Stimulated activated CD4-positive, alpha-beta T cell treated with anti-CD3 and anti-CD28 coated beads, Interleukin-15, amount 100 ng/mL, for 48 hours (primary cell): ENCODE results near the gene SPATC1L.
"Not testable (repeated sequence)": the region's sequence is repeated elsewhere in the genome, so short reads cannot be mapped to it uniquely, and the experiment has no call there.

ENCODE experiments used
- DNase-seq, 2 donors: peaks; one replicate each; pipeline ENCODE4 v3.0.0-alpha.2; 2020; ENCODE audit warnings: low read depth in 2 of 2

The SPATC1L gene

DNA sequence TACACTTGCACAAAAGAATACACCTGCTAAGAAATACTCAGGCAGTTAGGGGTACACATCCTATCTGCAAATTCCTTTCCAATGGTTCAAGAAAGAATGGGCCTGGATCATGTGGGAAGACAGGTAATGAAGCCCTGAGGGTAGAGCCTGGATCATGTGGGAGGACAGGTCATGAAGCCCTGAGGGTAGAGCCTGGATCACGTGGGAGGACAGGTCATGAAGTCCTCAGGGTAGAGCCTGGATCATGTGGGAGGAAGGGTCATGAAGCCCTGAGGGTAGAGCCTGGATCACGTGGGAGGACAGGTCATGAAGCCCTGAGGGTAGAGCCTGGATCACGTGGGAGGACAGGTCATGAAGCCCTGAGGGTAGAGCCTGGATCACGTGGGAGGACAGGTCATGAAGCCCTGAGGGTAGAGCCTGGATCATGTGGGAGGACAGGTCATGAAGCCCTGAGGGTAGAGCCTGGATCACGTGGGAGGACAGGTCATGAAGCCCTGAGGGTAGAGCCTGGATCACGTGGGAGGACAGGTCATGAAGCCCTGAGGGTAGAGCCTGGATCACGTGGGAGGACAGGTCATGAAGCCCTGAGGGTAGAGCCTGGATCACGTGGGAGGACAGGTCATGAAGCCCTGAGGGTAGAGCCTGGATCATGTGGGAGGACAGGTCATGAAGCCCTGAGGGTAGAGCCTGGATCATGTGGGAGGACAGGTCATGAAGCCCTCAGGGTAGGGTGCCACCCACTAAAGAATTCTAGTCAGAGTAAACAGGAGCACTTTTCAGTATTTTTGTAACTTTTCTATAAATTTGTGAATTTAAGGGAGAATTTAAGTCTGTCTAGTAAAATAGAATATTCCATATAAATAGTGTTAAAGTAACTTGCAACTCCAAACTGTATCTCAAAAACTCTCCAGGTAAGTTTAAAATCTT is 16.9 kb upstream of the SPATC1L start:
- DNase-seq, result not testable (repeated sequence)

DNA sequence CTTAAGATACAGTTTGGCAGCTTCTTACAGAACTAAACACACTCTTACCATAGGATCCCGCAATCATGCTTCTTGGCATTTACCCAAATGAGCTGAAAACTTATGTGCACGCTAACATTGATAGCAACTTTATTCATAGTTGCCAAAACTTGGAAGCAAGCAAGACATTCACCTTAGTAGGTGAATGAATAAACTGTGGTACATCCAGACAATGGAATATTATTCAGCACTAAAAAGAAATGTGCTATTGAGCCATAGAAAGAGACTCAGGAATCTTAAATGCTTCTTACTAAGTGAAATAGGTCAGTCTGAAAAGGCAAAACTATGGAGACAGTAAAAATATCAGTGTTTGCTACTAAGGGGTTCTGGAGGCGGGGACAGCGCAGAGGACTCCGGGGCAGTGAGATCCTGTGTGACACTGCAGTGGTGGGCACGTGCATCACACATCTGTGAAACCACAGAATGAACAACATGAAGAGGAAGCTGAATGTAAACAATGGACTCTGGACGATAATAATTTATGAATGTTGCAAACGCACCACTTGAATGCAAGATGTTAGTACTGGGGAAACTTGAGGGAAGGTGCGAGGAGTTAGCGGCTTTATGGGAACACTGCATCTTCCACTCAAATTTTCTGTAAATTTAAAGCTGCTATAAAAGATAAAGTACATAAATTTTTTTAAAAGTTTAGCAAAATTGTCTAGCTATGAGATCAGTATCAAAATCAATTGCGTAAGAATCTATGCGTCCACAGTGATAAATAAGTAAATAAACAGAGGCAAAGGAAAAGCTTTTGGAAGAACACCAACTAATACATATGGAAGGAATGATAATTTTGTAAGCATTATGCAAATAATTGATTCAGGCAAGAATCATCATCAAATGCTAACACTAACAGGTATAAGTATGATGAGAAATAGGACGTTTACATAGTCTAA is 15.4 kb upstream of the SPATC1L start:
- DNase-seq, result no peak

DNA sequence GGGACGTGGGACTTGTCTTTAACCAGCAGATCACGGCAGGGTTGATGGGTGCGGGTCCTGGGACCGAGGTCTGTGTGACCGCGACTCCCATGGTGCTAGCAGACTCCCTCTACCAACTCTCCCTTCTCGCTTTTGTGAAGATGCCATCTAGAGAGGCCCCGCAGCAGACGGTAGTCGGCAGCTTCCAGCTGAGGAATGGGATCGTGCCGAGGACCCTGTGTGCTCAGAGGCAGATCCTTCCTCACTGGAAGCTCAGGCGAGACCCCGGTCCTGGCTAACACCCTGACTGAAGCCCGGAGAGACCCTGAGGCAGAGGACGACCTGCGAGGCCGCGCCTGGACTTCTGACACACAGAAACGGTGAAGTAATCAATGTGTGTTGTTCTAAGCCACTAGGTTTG is 12.5 kb upstream of the SPATC1L start:
- DNase-seq, result no peak

DNA sequence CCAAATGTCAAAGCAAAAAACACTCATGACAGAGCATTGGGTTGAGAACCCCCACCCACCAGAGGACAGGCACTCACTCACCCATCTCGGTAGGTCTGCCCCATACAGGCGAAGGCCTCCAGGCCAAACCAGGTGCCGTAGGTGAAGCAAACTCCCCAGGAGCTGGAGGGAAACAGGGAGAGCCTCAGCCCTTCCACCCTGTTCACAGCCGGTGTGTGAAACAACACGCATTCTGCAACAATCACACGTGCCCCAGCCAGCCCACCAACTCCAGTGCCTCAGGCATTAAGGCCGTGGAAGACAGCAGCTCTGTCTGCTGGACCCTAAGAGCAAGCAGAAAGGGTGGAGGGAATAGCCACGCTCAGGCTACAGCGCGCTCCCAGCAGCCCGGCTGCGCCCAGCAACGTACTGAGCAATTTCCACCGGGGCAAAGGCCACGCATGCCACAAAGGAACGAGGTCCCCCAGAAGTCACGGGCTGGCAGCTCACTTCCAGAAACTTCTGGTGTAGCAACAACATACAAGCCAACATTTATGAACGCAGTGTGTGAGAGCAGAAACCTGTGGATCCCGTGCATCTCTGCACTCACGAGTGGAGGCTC is 11.4 kb upstream of the SPATC1L start:
- DNase-seq, result no peak

DNA sequence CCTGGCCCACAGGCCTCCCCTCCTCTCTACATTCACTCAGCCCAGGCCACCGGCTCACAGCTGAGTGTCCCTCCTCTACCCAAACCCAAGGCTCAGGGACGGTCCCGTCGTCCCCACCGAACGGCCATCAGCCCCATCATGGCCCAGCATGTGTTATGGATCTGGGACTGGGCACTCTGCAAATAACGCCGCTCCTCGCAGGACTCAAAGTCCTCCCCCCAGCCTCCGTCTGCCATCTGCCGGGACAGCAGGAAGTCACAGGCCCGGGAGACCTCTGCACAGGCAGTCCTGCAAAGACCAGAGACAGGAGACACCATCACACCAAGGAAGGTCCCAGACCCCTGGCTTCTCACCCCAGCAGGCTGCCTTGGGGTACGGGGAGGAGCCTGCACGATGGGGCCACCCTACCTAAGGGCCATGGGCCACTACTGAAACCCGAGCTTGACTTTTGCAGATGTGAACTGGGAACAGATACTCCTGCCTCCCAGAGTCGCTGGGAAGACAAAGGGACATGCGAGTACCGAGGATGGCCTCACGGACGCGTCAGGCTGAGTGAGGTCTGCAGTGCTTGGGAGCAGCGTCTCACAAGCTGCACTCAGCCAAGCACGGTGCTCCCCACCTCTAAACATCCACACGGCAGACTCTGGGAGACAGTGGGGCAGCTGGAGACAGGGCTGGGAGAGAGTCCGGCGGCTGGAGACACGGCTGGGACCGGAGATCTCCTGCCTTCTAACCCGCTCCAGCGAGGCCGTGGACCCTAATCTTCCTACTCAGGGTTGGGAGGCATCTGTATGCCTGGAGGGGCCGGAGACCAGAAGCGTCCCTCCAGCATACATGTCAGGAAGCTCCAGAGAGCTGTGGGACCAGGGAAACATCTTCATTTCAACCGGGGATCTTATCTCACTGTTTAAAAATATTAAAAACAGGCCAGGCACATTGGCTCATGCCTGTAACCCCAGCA is 10.4 kb upstream of the SPATC1L start:
- DNase-seq, result no peak

DNA sequence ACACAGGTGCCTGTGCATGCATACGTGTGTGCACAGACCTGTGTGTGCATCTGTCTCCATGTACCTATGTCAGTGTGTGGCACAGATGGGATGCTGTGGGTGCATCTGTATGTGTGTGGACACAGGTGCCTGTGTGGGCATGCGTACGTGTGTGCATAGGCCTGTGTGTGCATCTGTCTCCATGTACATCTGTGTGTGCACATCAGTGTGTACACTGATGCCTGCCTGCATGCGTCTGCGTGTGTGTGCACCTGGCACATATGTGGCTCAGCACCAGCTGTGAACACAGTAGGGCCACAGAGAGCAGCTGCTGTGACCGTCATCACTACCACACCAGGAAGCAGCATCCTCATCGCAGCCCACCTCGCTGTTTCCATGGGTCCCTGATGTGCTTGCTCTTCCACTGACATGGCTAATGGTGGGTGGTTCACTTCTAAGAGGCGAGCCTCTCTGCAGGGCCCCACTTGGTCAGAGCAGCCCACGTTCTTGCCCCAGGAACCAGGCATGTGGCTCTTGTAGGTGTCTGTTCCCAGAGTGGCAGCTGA is 9.6 kb upstream of the SPATC1L start:
- no peak for DNase-seq

DNA sequence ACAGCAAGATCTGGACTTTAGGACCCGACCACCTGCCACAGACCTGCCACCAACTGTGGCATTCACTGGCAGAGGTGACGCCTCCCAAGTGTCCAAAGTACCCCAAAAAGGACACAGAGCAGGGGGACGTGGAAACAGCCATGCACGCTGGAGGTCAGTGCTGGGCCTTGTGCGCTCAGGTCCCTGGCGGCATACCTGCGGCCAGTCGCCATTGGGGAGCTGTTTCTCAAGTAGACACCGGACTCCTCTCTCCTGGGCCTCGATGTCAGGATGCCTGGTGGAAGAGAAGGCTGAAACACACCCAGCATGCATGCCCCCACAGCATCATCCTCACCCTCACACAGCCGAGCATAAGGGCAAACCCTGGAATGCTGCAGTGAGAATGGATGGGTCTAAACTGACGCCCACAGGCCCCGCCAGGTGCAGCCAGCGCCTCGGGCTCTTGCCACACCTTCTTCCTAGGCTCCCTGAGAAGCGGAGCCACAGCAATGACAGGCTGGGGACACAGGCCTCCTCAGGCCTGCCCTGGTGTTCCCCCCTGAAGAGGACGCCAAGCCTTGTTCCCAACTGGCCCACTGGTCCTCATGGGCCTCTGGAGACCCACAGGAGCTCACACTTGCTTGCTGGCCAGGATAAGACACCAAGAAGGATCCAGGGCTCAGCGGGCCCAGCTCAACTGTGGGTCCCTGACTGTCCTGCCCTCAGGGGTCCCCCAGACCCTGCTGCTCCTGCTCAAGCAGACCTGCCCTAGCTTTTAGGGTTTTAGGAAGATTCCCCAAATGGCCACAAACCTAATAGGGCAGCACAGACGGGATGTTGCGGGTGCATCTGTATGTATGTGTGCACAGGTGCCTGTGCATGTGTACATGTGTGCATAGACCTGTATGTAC is 7.7 kb upstream of the SPATC1L start:
- DNase-seq, result no peak

DNA sequence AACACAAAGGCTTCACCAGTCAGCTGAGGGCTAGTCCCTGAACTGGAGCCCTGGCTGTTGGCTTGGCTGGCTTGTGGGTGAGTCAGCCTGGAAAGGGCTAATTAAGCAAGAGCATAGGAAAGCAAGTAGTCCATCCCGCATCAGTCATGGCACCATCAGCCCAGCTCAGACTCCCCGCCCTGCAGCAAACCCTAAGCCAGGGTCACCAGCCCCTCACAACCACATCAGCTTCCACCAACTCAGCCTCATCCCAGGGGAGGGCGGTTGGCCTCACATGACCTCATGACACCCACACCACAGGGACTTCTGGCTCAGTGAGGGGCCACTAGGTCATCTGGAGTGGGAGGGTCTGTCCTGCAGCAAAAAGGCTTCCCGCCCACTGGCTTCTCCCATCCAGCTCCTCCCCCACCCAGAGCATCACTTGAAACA is 7.0 kb upstream of the SPATC1L start:
- DNase-seq, result no peak

DNA sequence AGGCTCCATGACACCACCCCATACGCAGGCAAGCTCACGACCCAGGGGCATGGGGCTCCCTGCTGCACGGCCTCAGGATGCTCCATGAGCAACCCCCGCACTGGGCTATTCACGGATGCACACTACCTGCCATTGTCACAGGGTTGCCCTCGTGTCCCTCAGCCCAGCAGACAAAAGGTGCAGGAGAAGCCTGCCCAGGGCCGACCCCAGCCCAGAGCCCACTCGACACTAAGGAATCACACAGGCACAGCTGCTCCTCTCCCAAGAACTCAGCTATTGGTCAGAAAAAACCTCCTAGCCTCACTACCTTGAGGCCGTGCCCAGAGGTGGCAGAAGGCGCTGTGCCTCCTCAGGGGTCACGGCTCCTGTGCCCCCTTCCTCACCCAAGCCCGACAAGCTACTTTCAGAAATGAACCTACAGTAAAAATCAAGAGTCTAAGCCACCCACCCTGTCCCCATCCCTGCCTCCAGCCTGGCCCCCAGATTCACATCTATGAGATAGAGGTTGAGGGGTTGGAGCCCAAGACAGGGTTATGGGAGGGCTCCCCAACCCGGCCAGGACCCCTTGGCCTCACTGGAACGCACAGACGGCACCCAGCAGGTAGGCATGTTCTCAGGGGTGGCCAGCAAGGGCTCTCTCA is 6.4 kb upstream of the SPATC1L start:
- DNase-seq, result no peak

DNA sequence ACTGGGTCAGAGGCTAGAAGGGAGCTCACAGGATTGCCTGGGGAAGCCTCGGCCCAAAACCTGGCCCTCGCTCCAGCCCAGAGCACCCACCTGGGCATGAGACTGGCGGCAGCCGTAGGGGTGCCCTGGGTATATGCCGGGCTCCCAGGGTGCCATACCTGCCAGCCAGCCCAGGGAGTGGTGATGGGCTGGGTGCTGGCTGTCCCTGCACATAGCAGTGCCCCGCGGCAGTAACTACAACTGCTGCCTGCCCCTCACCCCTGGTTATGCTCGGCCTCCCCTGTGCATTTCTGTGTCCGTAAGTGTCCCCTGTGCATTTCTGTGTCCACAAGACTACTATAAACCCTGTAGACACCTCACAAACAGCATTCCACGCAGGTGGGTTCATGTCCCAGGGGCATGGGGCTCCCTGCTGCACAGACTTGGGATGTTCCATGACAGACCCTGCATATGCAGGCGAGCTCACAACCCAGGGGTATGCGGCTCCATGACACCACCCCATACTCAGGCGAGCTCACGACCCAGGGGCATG is 5.8 kb upstream of the SPATC1L start:
- DNase-seq, result no peak

DNA sequence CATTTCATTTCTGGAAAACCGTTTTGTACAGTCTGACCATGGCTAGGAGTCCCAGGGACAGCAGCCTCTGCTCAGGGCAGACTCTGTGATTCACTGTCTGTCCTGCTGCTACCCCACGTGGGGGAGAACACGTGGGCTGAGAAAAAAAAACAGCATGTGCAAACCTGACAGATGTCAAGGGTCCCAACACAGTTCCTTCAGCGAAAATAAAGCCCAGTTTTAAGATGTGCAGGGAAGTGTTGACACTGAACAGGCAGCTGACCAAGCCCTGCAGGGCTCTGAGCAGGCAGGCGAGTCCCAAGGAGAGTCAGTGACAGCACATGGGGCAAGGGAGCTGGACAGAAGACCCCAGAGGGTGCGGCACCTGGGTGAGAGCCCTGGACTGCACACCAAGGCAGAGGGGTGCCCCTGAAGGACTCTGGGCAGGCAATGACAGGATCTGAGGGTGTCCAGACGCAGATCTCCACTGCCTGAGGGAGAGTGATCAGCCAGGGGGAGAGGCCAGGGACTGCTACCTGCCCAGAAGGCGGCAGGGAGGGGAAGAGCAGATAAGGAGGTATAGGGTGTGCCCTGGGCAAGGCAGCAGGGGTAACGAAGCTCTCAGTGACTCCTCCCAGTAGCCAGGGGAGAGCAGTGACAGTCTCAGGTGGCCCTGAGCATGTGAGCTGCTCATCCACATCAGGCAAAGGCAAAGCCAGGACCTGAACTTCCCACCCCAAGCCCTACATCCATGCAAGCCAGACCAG is 5.1 kb upstream of the SPATC1L start:
- no peak for DNase-seq

DNA sequence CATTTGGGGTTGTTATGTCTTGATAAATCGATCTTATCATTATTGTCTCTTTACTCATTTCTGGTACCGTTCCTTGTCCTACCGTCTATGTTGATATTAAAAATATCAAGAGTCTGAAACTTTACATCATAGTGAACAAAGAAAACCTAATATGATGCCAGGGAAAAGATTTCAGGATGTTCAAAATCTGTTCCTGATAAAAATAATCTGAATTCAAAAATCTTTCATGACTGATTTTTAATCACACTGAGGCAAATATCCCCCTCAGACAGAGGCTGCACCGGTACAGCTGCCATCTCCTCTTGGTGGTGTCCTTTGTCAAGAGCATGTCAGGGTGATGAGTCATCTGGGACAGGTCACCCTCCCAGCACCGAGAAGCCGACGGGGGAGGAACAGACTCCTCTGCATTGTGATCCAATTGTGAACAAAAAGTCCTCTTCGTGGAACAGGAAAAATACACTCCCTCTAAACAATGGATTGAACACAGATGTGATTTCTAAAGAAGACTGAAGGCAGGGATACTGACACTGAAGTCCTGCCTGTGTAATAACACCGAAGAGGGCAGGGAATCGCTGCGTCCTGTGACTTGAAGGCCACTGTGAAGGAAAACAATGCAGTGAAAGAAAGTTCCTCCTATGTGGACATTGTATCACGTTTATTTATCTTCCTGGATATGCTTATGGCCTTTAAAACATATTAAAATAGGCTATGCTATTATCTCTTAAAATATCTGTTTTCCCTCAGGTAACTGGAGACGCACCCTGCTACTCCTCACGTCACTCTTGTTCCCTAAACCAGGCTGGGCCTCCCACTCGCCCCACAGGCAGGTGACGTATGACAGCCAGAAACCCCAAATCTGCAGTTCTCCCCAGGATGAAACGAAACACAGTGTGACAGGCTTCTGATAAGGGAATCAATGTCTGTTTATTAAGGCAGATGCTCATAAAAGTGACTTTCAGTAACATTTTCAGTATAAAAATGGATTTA is 4.3 kb upstream of the SPATC1L start:
- no peak for DNase-seq

DNA sequence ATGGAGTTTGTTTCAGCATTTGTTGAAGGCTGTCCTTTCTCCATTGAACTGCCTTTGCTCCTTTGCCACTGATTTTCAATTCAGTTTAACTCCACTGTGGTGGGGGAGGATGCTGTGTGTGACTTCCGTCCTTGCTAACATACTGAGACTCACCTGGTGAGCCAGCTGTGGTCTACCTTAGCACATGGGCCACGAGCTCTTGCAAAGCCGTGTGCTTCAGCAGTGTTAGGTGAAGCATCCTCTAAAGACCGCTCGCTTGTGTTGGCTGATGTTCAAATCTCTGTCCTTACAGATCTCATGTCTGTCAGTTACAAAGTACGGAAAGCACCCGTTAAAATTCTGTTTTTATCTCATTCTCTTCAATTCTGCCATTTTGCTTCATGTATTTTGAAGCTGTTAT is 3.6 kb upstream of the SPATC1L start:
- no peak for DNase-seq

DNA sequence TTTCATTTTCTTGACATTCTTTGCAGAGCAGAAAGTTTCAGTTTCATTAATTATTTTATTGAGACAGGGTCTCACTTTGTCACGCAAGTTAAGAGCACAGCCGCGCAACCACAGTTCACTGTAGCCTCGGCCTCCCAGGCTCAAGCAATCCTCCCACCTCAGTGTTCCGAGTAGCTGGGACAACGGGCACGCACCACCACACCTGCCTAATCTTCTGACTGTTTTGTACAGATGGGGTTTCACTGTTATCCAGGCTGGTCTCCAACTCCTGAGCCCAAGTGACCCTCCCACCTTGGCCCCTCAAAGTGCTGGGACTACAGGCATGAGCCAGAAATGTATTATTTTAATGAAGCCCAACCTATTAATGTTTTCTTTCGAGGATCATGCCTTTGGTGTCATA is 3.0 kb upstream of the SPATC1L start:
- no peak for DNase-seq

DNA sequence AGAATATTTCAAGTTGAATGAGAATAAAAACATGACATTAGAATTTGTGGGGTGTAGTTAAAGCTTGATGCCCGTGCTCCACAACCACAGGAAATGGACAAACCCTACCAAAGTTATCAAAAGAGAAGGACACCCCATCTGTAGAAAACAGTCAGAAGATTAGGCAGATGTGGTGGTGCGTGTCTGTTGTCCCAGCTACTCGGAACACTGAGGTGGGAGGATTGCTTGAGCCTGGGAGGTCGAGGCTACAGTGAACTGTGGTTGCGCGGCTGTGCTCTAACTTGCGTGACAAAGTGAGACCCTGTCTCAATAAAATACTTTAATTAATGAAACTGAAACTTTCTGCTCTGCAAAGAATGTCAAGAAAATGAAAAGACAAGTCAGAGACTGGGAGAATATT is 1.5 kb upstream of the SPATC1L start:
- DNase-seq, result no peak

DNA sequence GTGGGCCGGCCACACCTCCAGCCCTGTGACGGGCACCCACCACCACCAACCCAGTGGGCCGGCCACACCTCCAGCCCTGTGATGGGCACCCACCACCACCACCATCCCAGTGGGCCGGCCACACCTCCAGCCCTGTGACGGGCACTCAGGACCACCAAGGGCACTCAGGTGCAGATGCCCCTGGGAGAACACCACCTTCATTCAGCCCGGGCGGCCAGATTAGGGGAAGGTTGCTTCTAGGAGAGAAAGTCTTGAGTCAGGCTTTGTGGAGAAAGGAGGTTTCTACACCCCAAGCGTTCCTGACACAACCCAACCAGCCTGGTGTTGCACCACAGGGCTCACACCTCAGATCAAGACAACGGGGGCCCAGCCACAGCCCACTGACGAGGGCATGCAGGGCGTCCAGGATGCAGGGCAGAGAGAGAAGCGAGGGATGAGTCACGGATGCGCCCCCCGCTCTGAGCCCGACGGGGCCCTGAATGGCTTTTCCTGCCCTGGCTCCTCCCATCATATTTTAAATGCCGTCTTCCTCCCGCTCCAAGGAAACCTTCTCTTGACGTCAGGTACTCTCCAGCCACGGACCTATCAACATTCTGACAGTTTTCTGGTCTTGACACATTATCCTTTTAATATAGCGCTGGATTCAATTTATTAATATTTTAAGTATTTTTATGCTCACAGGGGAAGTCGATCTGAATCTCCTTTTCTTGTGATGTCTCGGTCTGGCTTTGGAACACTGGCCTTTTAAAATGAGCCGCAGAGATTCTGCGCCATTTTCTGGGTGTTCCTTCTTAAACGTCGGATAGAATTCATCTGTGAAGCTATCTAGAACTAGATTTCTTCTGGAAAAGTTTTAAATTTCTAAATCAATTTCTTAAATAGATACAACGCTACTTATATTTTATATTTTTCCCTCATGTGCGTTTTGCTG is 631 bp upstream of the SPATC1L start:
- peak; percentile 40 to 63 for DNase-seq
